ENCODE results near the gene CHMP4B.
"Not testable (repeated sequence)": the region's sequence is repeated elsewhere in the genome, so short reads cannot be mapped to it uniquely, and the experiment has no call there.

The CHMP4B gene

GRCh38 chr20:33791540-33791939 is 19.6 kb upstream of the CHMP4B start:
- TF ChIP-seq CTCF (IDR thresholded peaks at IDR 0.05; ENCODE audit: low read depth, low read length, missing control alignments) = no peak
- H3K4me3 ChIP-seq (ENCODE audit: low read depth, low read length) = no peak overlapping the region
- DNase-seq (ENCODE audit: low read depth) = no peak
- in situ Hi-C loops (cut with HindIII; ENCODE audit: low sequenced_read_pairs) = no loop called here

- no peak for DNase-seq (ENCODE audit: low read depth)
- in situ Hi-C loops (cut with HindIII; ENCODE audit: low sequenced_read_pairs) = no loop called here
- TF ChIP-seq CTCF (IDR thresholded peaks at IDR 0.05; ENCODE audit: low read depth, low read length, missing control alignments) = peak; percentile 79
- H3K4me3 ChIP-seq (ENCODE audit: low read depth, low read length) = no peak overlapping the region
Observed at GRCh38 chr20:33791959-33792597, 19.1 kb upstream of the CHMP4B start.

GRCh38 chr20:33792598-33792989 is 18.6 kb upstream of the CHMP4B start:
- in situ Hi-C loops (cut with HindIII; ENCODE audit: low sequenced_read_pairs); DNase-seq (ENCODE audit: low read depth): not testable (repeated sequence)

GRCh38 chr20:33793011-33793931 is 17.9 kb upstream of the CHMP4B start:
- no peak for TF ChIP-seq CTCF (IDR thresholded peaks at IDR 0.05; ENCODE audit: low read depth, low read length, missing control alignments)
- DNase-seq (ENCODE audit: low read depth) = no peak
- H3K4me3 ChIP-seq (ENCODE audit: low read depth, low read length) = no peak overlapping the region
- in situ Hi-C loops (cut with HindIII; ENCODE audit: low sequenced_read_pairs) = no loop called here

More at GRCh38 chr20:33792598-33792989, 18.6 kb upstream of the CHMP4B start:
- not testable (repeated sequence) for H3K4me3 ChIP-seq (ENCODE audit: low read depth, low read length)

- H3K4me3 ChIP-seq (ENCODE audit: low read depth, low read length) = no peak overlapping the region
- DNase-seq (ENCODE audit: low read depth) = no peak
- in situ Hi-C loops (cut with HindIII; ENCODE audit: low sequenced_read_pairs) = no loop called here
- no peak for TF ChIP-seq CTCF (IDR thresholded peaks at IDR 0.05; ENCODE audit: low read depth, low read length, missing control alignments)
Observed at GRCh38 chr20:33796263-33796906, 14.8 kb upstream of the CHMP4B start.

GRCh38 chr20:33796907-33797544 is 14.1 kb upstream of the CHMP4B start:
- in situ Hi-C loops (cut with HindIII; ENCODE audit: low sequenced_read_pairs) = no loop called here
- H3K4me3 ChIP-seq (ENCODE audit: low read depth, low read length) = no peak overlapping the region
- DNase-seq (ENCODE audit: low read depth) = no peak
- TF ChIP-seq CTCF (IDR thresholded peaks at IDR 0.05; ENCODE audit: low read depth, low read length, missing control alignments) = no peak

Measured in astrocyte of the cerebellum (primary cell).